ENCODE data around the gene GFER.
"Not testable (repeated sequence)": the region's sequence is repeated elsewhere in the genome, so short reads cannot be mapped to it uniquely, and the experiment has no call there.

The GFER gene

DNA sequence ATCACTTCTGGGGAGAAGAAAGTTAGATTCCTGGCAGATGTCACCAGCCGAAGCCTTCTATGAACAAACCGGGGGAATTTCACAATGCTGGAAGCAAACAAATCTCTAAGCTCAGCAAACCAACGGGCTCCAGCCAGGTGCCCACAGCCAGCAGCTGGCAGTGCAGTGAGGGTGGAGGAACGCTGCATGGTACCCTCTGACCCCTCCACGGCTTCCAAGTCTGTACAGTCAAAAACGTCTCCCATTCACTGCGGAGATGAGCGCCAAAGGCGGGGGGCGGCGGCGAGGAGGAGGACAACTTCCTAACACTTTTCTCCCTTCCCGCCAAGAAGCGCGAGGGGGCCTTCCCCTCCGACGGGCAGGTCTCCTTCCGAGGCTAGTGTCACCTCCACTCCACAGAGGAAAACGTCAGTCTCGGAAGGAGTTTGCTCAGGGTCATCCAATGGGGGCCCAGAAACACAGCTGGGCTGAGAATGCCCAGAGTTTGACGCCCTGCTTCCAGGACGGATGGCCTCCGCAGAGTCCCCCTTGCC, 24.7 kb downstream of the GFER start:
- no peak for DNase-seq

DNA sequence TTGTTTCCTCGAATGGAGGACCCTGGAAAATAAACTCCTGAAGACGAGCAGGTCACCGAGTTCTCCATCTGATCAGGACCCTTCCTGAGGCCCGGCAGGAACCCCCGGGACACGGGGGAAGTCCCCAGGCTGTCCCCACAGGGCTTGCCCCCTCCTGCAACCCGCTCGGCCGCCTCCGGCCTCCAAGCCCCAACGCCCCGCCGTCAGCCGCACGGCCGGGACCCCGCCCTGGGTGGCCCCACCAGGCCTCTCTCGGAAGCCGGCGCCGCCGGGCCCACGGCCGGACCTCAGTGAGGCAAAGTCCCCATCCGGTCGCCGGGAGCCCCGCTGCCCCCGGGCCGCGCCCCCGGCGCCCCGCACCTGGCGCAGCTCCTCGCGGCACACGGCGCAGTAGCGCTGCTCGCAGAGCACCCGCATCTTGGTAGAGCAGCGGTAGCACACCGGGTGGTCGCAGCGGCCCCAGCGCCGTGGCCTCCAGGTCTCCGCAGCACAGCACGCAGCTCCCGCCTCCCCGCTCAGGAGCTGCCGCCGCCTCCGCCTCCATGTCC, 25.2 kb downstream of the GFER start:
- no peak for DNase-seq

DNA sequence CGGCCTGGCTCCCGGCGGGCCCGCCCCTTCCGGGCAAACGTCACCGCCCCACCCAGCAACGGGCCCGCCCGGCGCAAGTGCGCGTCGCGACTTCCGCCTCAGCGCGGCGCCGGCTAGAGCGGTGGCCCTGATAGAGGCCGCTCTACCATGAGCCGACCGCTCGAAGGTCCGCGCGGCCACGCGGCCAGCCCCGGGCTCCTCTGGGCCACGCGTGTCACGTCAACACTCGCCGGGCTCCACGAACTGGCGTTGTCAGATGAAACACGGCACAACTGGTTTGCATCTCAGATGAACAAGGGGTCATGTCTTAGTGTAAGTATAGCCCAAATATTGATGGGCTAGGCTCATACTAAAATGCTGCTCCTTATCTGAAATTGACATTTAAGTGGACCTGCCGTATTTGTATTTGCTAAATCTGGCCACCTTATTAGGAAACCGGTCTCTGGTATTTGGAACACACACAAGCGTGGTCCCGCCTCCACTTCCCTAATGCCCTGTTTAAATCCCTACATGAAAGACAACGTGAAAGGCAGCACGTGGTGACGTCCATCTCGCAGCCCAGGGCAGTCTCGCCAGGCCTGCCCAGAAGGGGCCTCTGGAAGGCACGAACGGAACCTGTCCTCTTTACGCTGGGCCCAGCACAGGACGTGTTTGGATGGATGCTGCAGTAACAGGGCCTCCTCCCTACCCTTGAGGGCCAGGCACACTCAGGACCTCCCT, 26.0 kb downstream of the GFER start, which contains the start of gene ZNF598:
Gene ZNF598, minus strand, starts transcription at position 31 of the 720 bp plus-strand sequence.
- DNase-seq, result peak; percentile 84

DNA sequence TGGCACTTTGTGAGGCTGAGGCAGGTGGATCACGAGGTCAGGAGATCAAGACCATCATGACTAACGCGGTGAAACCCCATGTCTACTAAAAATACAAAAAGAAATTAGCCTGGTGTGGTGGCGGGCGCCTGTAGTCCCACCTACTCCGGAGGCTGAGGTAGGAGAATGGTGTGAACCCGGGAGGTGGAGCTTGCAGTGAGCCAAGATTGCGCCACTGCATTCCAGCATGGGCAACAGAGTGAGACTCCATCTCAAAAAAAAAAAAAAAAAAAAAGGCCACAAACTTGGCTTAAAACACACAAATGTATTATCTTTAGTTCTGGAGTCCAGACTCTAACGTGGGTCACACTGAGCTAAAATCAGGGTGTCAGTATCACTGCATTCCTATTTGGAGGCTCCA, 27.7 kb downstream of the GFER start:
- DNase-seq, result not testable (repeated sequence)

DNA sequence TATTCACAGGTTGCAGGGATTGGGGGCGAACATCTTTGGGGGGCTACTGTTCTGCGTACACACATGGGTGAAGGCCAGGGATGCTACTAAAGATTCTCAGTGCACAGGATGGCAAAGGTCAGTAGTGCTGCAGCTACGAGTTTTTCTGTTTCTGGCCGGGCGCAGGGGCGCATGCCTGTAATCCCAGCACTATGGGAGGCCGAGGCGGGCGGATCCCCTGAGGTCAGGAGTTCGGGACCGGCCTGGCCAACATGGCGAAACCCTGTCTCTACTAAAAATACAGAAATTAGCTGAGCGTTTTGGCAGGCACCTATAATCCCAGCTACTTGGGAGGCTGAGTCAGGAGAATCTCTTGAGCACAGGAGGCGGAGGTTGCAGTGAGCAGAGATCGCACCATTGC, 29.5 kb downstream of the GFER start:
- no peak for DNase-seq

DNA sequence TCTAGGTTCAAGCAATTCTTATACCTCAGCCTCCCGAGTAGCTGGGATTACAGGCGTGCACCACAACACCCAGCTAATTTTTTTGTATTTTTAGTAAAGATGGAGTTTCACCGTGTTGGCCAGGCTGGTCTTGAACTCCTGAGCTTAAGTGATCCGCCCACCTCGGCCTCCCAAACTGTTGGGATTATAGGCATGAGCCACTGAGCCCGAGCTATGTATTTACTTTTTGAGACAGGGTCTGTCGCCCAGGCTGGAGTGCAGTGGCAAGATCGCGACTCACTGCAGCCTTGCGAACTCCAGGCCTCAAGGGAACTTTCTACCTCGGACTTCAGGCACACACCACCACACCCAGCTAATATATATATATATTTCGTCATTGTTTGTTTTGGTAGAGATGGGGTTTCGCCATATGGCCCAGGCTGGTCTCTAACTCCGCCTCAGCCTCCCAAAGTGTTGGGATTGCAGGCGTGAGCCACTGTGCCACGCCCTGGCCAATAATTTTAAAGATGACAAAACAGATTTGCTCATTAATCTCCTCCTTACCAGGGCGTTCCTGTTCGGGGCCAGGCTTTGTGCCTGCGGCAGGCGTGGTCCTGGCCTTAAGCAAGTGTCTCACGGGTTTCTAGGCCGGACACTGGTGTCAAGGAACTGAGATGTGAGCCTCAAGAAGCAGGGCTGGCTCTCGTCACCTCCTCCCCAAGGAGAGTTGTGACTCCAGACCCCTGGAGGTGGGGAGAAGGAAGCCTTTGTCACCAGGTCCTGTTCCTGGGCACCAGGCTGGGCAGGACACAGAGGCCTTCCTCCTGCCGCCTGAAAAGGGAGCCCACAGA, 31.3 kb downstream of the GFER start:
- no peak for DNase-seq

DNA sequence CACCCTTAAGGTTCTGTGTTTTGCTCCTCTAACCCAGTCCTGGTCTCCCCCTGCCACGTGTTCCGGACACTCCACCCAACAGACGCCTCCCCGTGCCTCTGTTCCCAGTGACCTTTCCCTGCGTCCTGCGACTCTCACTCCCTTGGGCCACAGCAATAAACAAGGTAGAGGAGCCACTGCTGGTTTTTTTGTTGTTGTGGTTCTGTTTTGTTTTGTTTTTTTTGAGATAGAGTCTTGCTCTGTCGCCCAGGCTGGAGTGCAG, 31.9 kb downstream of the GFER start:
- no peak for DNase-seq

DNA sequence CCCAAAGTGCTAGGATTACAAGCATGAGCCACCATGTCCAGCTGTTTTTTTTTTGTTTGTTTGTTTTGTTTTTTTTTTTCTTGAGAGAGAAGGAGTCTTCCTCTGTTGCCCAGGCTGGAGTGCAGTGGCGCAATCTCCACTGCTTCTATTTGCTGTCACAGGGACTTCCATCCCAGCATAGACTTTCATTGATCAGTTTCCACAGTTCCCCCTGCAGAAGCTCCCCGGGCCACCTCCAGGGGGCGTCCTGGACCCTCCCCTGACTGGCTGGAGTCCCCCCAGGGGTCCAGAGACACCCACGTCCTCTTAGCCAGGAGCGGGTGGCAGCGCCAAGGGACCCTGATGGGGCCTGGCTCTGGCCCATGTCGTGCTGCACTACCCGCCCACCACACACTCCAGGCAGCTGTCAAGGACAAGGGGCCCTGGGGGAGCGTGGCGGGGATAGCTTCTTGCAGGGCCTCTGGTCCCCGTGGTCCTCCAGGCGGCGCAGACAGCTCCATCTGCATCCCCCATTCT, 32.5 kb downstream of the GFER start:
- no peak for DNase-seq

DNA sequence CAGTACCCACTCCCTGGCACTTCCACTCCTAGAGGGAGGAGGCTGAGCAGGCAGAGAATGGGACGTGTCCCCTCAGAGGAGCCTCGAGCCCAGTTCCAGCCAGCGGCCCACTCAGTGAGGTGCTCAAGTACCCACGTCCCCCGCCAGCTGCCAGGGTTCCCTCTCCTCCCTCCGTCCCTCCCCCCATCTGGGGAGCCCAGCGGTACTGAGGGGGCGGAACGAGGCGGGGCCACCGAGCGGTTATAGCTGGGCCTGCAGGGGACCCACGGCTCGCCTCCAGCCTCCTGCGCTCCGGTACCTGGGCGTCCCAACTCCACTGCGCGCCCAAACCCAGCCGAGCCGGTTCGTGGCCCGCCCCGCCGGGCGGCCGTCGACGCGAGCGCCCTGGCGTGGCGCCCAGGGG, 35.5 kb downstream of the GFER start, which contains the start of gene NPW:
Gene NPW, plus strand, starts transcription at position 268 of the 403 bp plus-strand sequence.
- peak; percentile 21 for DNase-seq

DNA sequence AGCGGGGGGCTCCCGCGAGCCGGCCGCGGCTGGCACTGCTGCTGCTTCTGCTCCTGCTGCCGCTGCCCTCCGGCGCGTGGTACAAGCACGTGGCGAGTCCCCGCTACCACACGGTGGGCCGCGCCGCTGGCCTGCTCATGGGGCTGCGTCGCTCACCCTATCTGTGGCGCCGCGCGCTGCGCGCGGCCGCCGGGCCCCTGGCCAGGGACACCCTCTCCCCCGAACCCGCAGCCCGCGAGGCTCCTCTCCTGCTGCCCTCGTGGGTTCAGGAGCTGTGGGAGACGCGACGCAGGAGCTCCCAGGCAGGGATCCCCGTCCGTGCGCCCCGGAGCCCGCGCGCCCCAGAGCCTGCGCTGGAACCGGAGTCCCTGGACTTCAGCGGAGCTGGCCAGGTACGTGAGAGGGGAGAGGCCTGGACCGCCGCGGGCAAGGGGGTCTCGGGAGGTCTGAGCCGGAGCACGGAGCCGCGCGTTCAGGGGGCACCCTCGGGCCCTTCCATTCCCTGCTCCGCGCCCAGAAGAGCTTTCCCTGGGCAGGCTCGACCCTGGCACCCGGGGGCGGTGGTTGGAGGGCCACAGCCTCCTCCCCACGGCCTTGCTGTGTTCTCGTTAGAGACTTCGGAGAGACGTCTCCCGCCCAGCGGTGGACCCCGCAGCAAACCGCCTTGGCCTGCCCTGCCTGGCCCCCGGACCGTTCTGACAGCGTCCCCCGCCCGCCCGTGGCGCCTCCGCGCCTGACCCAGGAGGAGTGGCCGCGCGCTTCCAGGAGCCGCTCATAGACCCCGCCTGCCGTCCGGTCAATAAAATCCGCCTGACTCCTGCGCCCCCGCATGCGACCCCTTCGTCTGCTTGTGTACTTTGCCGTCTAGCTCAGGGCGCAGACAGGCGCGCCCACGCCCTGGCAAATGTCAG, 36.2 kb downstream of the GFER start:
- no peak for DNase-seq

DNA sequence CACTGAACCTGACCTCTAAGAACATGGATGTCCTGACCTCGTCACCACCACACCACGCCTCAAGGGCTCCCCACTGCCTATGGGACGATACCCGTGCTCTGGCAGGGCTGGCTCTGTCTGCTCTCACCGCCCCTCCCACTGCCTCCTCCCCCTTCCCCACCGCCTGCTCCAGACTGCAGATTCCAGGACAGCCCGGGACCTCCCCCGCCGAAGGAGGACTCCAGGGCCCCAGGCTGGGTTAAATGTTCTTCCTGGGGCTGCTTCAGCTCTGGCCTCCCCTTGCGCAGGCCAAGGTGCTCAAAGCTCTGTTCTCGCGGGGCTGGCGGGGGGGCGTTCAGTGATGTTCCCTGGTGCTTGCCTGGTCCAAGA, 38.7 kb downstream of the GFER start:
- DNase-seq, result no peak

DNA sequence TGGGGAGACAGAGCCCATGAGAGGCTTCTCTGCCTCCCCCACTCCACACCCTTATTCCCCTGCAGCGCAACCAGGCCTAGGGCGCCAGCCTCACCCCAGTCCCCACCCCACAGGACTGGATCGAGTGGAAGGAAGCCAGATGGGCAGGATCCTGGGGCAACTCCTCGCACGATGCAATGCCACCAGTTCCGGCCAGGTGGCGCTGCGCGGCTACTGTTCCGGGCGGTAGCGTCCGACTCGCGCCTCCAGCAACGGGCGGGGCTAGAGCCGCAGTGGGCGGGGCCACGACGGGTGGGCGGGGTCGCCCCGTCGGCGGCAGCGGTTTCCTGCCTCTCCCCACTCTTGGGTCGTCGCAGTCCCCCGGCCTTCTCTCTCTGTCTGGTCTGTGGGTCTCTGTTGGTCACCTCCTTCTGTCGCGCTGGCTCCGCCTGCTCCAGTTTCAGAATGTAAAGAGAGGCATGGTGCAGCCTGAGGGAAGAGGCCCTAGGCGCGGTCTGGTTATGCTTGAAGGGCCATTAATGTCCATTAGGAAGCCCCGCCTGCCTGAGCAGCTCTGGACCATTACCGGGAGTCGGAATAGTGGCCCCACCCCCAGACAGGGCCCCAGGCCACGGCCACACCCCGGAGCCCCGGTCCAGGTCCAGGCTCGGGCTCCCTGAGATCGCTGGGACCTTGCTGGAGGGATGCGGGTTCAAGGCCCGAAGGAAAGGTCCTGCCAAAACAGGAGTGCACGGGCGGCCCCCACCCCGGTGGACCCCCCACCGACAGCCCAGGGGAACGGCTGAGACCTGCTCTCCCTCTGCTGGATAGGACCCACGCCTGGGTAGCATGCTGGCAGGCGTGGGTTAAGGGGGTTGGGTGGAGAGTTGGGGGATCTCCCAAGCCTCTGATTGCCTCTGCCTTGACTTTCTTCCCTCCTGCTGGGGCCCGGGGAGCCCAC, 39.4 kb downstream of the GFER start:
- DNase-seq, result peak; percentile 97

DNA sequence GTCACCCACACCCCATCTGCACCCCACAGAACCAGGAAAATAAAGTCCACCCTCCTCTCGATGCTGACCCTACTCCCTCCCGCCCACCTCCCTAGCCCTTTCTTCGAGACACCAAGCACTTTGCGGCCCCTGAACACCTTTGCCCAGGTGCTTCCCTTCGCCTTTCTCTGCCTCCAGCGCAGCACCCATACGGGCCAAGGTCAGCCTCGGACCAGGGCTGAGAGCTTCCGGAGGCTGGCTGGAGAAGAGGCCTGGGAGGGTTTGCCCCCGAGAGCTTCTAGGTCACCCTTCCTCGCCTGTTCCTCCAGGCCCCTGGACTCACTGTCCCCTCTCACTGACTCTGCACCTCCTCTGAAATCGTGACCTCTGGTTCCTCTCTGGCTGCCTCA, 40.0 kb downstream of the GFER start:
- DNase-seq, result no peak

DNA sequence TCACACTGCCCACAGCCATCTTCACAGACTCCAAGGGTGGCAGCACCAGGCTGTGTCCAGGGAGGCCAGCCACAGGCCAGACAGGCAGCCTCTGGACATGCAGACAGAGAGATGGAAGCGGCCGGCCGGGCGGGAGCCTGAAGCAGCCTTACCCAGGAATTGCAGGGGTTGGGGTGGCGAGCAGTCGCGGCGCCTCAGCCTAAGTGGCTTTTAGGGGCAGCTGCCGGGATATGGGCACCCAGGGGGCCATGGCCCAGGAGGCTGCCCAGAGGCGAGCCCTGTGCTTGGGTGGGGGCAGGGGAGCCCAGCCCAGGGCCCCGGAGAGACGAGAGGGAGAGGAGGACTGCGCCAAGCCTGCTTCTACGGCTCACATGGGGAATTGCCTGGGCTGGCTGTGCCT, 41.3 kb downstream of the GFER start:
- no peak for DNase-seq

DNA sequence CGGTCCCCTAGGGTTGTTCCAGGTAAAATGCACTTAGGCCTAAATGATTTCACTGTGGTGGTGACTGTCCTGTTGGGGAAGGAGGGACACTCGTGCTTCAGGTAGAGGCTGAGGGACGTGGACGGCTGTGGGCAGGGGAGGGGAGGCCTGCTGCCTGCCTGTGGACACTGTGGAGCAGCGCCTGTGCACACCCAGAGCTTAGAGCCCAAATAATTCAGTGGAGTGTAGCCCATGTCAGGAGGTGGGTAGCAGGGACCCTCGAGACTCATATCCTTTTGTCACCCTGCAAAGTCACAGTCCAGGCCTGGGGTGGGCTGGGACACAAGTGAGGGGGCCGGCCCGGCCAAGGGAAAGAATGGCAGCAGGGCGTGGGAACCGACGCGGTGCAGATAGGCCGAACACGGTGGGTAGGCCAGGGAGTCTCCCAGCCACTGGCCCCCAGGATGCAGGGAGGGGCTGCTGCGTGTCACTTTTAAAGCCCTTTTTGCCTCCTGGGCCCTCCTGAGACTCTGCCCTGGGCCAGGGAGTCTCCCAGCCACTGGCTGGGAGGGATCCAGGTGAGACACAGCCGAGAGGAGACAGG, 42.0 kb downstream of the GFER start:
- no peak for DNase-seq

DNA sequence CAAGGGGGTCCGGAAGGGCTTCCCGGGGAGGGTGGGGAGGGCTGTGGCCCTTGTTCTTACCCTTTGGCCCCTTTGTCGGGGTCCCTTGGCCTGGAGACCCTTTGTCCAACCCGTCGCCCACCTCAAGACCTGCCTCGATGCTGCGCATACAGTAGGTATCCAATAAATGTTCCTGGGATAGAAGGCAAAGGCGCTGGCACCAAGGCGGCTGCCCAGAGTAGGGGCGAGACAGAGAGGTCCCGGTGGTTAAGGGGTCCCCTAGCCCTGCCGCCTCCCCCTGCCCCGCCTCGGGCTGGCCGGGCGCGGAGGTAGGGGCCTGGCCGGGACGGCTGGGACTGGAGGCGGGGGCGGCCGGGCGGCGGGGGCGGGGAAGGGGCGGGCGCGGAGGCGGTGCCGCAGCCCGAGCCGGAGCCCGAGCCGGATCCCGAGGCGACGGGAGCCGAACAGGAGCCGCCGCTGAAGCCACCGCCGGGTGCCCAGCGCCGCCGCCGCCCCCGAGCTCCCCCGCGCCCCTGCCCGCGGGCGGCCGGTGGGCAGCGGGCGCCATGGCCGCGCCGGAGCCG, 42.5 kb downstream of the GFER start, which contains the start of gene NHERF2:
Gene NHERF2, plus strand, starts transcription at position 442 of the 563 bp plus-strand sequence. Its CDS starts 104 bp downstream, at position 546.
- peak; percentile 44 for DNase-seq

DNA sequence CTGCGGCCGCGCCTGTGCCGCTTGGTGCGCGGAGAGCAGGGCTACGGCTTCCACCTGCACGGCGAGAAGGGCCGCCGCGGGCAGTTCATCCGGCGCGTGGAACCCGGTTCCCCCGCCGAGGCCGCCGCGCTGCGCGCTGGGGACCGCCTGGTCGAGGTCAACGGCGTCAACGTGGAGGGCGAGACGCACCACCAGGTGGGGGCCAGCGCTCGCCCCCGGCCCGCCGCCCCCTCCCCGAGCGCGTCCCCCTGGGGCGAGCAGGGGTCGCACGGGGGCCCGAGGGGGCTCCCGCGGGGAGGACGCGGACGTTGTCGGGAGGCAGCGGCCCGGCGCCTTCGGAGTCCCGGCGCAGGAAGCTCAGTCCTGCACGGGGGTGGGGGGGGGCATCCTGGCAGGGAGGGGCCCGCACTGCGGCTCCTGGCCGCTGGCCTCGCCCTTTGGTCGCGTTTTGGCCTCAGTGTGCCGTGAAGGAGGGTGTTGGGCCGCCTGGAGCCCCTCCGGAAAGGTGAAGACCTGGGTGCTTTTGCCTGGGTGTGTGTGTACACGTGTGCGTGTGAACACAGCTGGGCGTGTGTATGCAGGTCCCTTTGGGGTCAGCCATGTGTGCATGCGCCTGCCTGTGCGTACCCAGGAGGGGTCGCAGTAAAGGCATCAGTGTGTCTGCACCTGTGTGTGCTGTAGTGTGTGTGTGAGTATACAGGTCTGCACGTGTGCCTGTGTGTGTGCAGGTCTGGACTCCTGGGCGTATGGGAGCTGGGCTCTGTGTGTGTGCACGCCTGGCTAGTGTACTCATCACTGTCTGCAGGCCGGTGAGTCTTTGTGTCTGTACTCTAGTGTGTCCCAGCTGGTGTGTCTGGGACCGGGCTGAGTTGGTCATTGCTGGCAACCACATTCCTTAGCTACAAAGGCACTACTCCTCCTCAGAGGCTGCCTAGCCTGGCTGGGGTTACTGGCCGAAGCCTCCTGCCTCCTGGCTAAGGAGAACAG, 43.3 kb downstream of the GFER start:
- DNase-seq, result peak; percentile 18

DNA sequence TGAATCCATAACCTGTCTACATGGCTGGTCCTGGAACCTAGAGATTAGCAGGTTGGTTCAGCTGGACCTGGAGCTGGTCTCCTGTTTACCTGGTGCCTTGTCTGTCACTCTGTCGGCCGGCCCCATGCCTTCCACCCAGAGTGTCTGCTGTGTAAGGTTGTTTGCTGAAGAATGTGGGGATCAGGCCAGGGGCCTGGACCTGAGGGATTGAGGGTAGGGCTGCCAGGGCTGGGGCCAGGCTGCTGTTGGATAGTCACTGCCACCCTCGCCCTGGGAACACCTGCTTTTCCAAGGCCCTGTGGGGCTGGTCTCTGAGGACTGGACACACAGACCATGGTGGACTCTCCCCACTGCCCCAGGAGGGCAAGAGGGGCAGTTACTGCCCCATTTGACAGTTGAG, 44.2 kb downstream of the GFER start:
- DNase-seq, result no peak

DNA sequence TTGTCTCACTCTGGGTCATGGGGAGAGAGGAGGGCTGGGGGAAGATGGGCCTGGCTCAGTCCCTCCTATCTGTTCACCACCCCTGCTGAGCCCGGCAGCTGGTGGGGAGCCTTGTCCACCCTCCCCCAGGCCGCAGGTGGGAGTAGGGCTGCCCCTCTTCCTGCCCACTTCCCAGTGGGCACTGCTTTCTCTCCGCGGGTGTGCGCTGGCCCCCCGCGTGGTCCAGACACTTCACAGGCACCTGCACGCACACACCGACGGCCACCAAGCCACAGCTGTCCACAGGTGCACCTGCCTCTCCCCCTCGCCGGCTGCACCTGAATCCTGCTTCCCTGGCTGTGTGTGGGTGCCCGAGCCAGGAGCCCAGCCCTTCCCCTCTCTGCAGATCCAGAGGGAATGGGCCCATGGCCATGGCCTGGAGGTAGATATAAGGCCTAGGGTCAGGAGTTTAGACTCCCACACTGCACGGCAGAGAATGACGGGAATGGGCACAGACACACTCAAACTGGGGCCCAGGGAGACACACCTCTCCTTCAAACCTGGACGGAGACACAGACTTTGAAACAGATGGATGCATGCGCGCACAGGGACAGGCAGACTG, 44.7 kb downstream of the GFER start:
- DNase-seq, result no peak
